Endothelial cell of umbilical vein (primary cell): Measurements from ENCODE around the gene MAML3.

Source experiments
- POLR2A ChIP-seq: IDR thresholded peaks from 2 replicates; pipeline ENCODE4 v1.6.1; 2012; ENCODE audit warnings: low read depth, mild to moderate bottlenecking, control low read depth, low read length
- POLR2AphosphoS5 ChIP-seq: IDR thresholded peaks from 2 replicates; pipeline ENCODE4 v1.6.1; 2012; ENCODE audit warnings: low read depth, mild to moderate bottlenecking, control low read depth, low read length, moderate library complexity; ENCODE audit not compliant: insufficient read depth

DNA sequence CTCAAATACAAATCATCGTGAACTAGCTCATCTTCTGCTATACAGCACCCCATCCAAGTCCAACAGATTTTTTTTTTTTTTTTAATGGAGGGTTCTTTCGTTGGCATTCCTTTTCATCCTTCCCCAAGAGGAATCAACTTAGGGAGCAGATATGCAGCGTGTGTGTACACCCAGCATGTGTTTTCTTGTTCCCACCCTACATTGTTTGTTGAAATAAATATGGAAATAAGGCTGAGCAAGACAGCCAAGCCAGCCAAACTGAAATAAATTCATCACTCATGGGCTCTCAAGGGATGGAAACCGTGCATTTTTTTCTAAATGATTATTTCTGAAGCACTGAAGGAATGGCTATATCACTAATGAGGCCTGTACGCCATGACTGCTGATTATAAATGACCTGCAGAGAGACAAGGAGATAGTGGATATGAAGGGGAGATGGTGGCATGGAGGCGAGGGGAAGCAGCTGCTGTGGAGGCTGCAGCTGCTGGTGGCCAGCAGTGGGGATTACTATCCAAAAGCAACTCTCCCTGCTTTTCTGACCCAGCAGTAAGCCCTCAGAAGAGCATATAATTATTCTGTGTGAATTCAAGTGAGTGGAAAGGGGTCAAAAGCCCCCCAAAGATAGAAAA, 314.5 kb downstream of the MAML3 start:
- TF ChIP-seq POLR2AphosphoS5 (no peak), POLR2A (no peak)
